ACC112 (cell line): ENCODE data around the gene NDUFB11.

ENCODE experiments used
- H2AFZ ChIP-seq: fragments of 200-600 bp; sonication (generic); one replicate; pipeline ENCODE4 v1.6.0; 2017; ENCODE audit warnings: antibody characterized with exemption, low read length; ENCODE audit not compliant: unreplicated experiment
- H3K27ac ChIP-seq: fragments of 200-600 bp; sonication (generic); 2 replicates; pipeline ENCODE4 v1.5.1; 2014; ENCODE audit warnings: low read depth, mild to moderate bottlenecking, antibody characterized with exemption, low read length, moderate library complexity
- H3K27me3 ChIP-seq: fragments of 200-600 bp; sonication (generic); 2 replicates; pipeline ENCODE4 v1.6.1; 2014; ENCODE audit warnings: mild to moderate bottlenecking, antibody characterized with exemption, low read length, moderate library complexity, mixed read lengths; ENCODE audit not compliant: insufficient read depth
- H3K36me3 ChIP-seq: fragments of 200-600 bp; sonication (generic); 2 replicates; pipeline ENCODE4 v1.6.1; 2016; ENCODE audit warnings: mild to moderate bottlenecking, antibody characterized with exemption, low read length, moderate library complexity, mixed read lengths; ENCODE audit not compliant: insufficient read depth
- H3K4me1 ChIP-seq: fragments of 200-600 bp; sonication (generic); one replicate; pipeline ENCODE4 v1.6.1; 2016; ENCODE audit warnings: low read length, mixed read lengths; ENCODE audit not compliant: insufficient read depth, unreplicated experiment, control insufficient read depth
- H3K4me3 ChIP-seq: fragments of 200-600 bp; sonication (generic); 2 replicates; pipeline ENCODE4 v1.5.1; 2014; ENCODE audit warnings: mild to moderate bottlenecking, low read depth, low read length
- H3K79me2 ChIP-seq: fragments of 200-600 bp; sonication (generic); one replicate; pipeline ENCODE4 v1.6.0; 2016; ENCODE audit warnings: low read length; ENCODE audit not compliant: control insufficient read depth, unreplicated experiment, insufficient read depth

Gene NDUFB11

GRCh38 chrX:47164420-47164819 lies 19.9 kb upstream of the NDUFB11 start:
- H2AFZ ChIP-seq = no peak overlapping the region
- no peaks in the 10 kb centered on the region for H3K4me1 ChIP-seq
- no peaks in the 10 kb centered on the region for H3K27me3 ChIP-seq
- peaks cover 46% of the 10 kb centered on the region for H3K79me2 ChIP-seq
- no peak overlapping the region for H3K27ac ChIP-seq
- no peak overlapping the region for H3K4me3 ChIP-seq
- H3K36me3 ChIP-seq = no peaks in the 10 kb centered on the region

- H2AFZ ChIP-seq = no peak overlapping the region
- H3K27me3 ChIP-seq = no peaks in the 10 kb centered on the region
- H3K4me1 ChIP-seq = no peaks in the 10 kb centered on the region
- H3K4me3 ChIP-seq = no peak overlapping the region
- H3K36me3 ChIP-seq = no peaks in the 10 kb centered on the region
- H3K27ac ChIP-seq = no peak overlapping the region
- peaks cover 48% of the 10 kb centered on the region for H3K79me2 ChIP-seq
These were observed 18.6 kb upstream of the NDUFB11 start for GRCh38 chrX:47162927-47163583.

GRCh38 chrX:47160781-47161180 lies 16.3 kb upstream of the NDUFB11 start:
- peaks cover 62% of the 10 kb centered on the region for H3K79me2 ChIP-seq
- H2AFZ ChIP-seq = no peak overlapping the region
- 0 out of 2 replicates have a peak overlapping the region, but pooled peaks have one; percentile 32 for H3K27ac ChIP-seq

GRCh38 chrX:47158781-47159180 lies 14.3 kb upstream of the NDUFB11 start:
- Histone ChIP-seq H3K4me3 (no peak overlapping the region), H3K79me2 (peaks cover 64% of the 10 kb centered on the region), H3K27ac (no peak overlapping the region), H3K4me1 (no peaks in the 10 kb centered on the region), H3K36me3 (no peaks in the 10 kb centered on the region), H3K27me3 (no peaks in the 10 kb centered on the region), H2AFZ (no peak overlapping the region)

More at GRCh38 chrX:47160781-47161180, 16.3 kb upstream of the NDUFB11 start:
- H3K36me3 ChIP-seq = no peaks in the 10 kb centered on the region
- no peaks in the 10 kb centered on the region for H3K4me1 ChIP-seq
- H3K4me3 ChIP-seq = no peak overlapping the region
- no peaks in the 10 kb centered on the region for H3K27me3 ChIP-seq

- Histone ChIP-seq H2AFZ (no peak overlapping the region), H3K79me2 (peaks cover 67% of the 10 kb centered on the region), H3K27me3 (no peaks in the 10 kb centered on the region), H3K4me1 (no peaks in the 10 kb centered on the region), H3K27ac (no peak overlapping the region), H3K36me3 (no peaks in the 10 kb centered on the region), H3K4me3 (no peak overlapping the region)
These were observed 13.6 kb upstream of the NDUFB11 start for GRCh38 chrX:47158131-47158530.

- Histone ChIP-seq H3K36me3 (no peaks in the 10 kb centered on the region), H3K4me3 (no peak overlapping the region), H3K79me2 (peaks cover 65% of the 10 kb centered on the region), H2AFZ (no peak overlapping the region), H3K4me1 (no peaks in the 10 kb centered on the region), H3K27ac (no peak overlapping the region), H3K27me3 (no peaks in the 10 kb centered on the region)
These were observed 12.4 kb upstream of the NDUFB11 start for GRCh38 chrX:47156611-47157520.

- H3K79me2 ChIP-seq = peaks cover 74% of the 10 kb centered on the region
These were observed 6.9 kb upstream of the NDUFB11 start for GRCh38 chrX:47151435-47151834.

GRCh38 chrX:47148946-47149345 lies 4.4 kb upstream of the NDUFB11 start:
- no peaks in the 10 kb centered on the region; the same call in 1 of the 2 replicates for H3K36me3 ChIP-seq
- H3K4me3 ChIP-seq = no peak overlapping the region
- H3K27ac ChIP-seq = peak overlapping the region; percentile 48; the same call in 1 of the 2 replicates
- no peak overlapping the region for H2AFZ ChIP-seq
- peaks cover 3% of the 10 kb centered on the region for H3K4me1 ChIP-seq
- H3K79me2 ChIP-seq = peaks cover 74% of the 10 kb centered on the region
- no peaks in the 10 kb centered on the region for H3K27me3 ChIP-seq

More at GRCh38 chrX:47151435-47151834, 6.9 kb upstream of the NDUFB11 start:
- Histone ChIP-seq H3K4me1 (peaks cover 3% of the 10 kb centered on the region), H3K4me3 (no peak overlapping the region), H3K27me3 (no peaks in the 10 kb centered on the region), H2AFZ (no peak overlapping the region), H3K27ac (no peak overlapping the region), H3K36me3 (no peaks in the 10 kb centered on the region; the same call in 1 of the 2 replicates)

- H2AFZ ChIP-seq = no peak overlapping the region
- H3K4me1 ChIP-seq = peaks cover 3% of the 10 kb centered on the region
- H3K27me3 ChIP-seq = no peaks in the 10 kb centered on the region
- H3K79me2 ChIP-seq = peaks cover 72% of the 10 kb centered on the region
- no peaks in the 10 kb centered on the region; the same call in 1 of the 2 replicates for H3K36me3 ChIP-seq
- peak overlapping the region; percentile 96 for H3K4me3 ChIP-seq
- H3K27ac ChIP-seq = no peak overlapping the region
These were observed 2.7 kb upstream of the NDUFB11 start for GRCh38 chrX:47146936-47147859.
